Activated CD4-positive, CD25-positive, alpha-beta regulatory T cell treated with anti-CD3 and anti-CD28 coated beads, Interleukin-2, amount 50 U/mL, for 16 hours (primary cell): ENCODE data around the gene ALKBH1.
"Not testable (repeated sequence)": the region's sequence is repeated elsewhere in the genome, so short reads cannot be mapped to it uniquely, and the experiment has no call there.

ENCODE experiments used
- DNase-seq: peaks from one replicate; pipeline ENCODE4 v3.0.0-alpha.2; 2020; ENCODE audit warnings: low read depth, low spot score

Gene ALKBH1

GRCh38 chr14:77707724-77708408 is at the start of gene ALKBH1, which contains the start of gene SLIRP:
Gene ALKBH1, minus strand, starts transcription at chr14:77708023. Its CDS starts 19 bp downstream, at chr14:77708004.
Gene SLIRP, plus strand, starts transcription at chr14:77708103. Its CDS starts 9 bp downstream, at chr14:77708112.
- DNase-seq = peak; percentile 81

GRCh38 chr14:77752799-77753516 is 45.1 kb upstream of the ALKBH1 start:
- no peak for DNase-seq

- no peak for DNase-seq
These were observed 44.4 kb upstream of the ALKBH1 start for GRCh38 chr14:77752266-77752665.

- DNase-seq = not testable (repeated sequence)
These were observed 39.6 kb upstream of the ALKBH1 start for GRCh38 chr14:77747425-77747824.

- no peak for DNase-seq
These were observed 38.4 kb upstream of the ALKBH1 start for GRCh38 chr14:77746064-77746702.

GRCh38 chr14:77741438-77741837 is 33.6 kb upstream of the ALKBH1 start:
- no peak for DNase-seq

- DNase-seq = no peak
These were observed 30.9 kb upstream of the ALKBH1 start for GRCh38 chr14:77738559-77739250.

GRCh38 chr14:77730976-77731497 is 23.2 kb upstream of the ALKBH1 start:
- DNase-seq = no peak

- DNase-seq = no peak
These were observed 14.5 kb upstream of the ALKBH1 start for GRCh38 chr14:77722301-77722700.

GRCh38 chr14:77721437-77721836 is 13.6 kb upstream of the ALKBH1 start:
- DNase-seq = no peak

- DNase-seq = no peak
These were observed 9.9 kb upstream of the ALKBH1 start for GRCh38 chr14:77717608-77718305.

- no peak for DNase-seq
These were observed 7.1 kb upstream of the ALKBH1 start for GRCh38 chr14:77714926-77715325.

- no peak for DNase-seq
These were observed 2.5 kb upstream of the ALKBH1 start for GRCh38 chr14:77710364-77710763.

- no peak for DNase-seq
These were observed 1.6 kb upstream of the ALKBH1 start for GRCh38 chr14:77709412-77709811.

- DNase-seq = no peak
These were observed 926 bp upstream of the ALKBH1 start for GRCh38 chr14:77708749-77709148.

- DNase-seq = no peak
These were observed 484 bp downstream of the ALKBH1 start for GRCh38 chr14:77707355-77707723.

GRCh38 chr14:77691259-77691658 is 16.6 kb downstream of the ALKBH1 start:
- no peak for DNase-seq

GRCh38 chr14:77682158-77682553 is 25.7 kb downstream of the ALKBH1 start:
- no peak for DNase-seq

- DNase-seq = no peak
These were observed 26.3 kb downstream of the ALKBH1 start for GRCh38 chr14:77681196-77682157.

- DNase-seq = no peak
These were observed 32.9 kb downstream of the ALKBH1 start for GRCh38 chr14:77674931-77675330.
